ENCODE data around the gene EEFSEC.

EEFSEC gene

DNA sequence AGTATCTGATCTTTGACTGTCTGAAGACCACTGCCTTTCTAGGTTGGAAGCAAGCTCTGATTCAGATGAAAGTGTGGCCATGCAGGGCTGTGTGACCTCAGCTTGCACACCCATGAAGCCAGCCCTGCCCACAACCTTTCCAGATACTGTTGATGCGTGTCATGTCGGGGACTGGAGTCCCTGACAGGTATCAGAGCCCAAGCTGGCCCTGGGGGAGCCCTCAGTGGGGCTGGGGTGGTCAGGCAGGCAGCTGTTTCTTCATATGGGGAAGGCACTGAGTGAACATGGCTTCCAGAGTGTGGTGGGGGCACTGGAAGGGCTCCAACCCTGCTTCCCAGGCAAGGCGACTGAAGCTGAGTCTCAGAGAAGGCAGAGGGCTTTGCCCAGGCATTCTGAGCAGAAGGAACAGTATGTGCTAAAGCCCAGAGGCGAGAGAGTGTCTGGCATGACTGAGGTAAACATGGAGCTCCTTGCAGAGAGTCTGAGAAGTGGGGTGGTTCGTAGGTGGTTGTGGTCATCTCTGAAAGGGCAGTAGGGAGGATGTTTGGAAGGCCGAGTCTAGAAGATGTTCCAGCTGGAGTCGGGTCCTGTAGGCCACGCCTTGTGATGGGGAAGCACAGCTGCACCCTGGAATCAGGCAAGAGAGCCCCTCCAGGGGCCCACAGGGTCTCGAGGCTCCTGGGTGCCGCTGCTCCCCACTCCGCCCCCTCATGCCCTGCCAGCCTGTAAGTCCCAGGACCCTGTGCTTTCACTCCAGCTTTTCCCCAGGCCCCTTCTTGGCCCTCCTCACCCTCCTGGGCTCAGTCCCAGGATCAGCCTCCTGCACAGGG, 122.2 kb downstream of the EEFSEC start:
- no peak for DNase-seq

DNA sequence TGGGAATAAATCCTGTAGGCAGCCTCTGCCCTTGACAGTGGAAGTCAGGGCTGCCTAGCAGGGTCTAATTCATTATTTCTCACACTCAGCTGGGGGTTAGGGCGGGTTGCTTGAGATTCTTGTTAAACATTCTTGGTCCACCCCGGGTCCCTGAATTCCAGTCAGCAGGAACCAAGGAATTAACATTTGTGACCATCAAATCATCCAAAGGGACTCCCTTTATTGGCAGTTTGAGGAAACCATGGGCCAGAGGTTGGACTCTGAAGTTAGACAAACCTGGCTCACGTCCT, 122.8 kb downstream of the EEFSEC start:
- no peak for DNase-seq

DNA sequence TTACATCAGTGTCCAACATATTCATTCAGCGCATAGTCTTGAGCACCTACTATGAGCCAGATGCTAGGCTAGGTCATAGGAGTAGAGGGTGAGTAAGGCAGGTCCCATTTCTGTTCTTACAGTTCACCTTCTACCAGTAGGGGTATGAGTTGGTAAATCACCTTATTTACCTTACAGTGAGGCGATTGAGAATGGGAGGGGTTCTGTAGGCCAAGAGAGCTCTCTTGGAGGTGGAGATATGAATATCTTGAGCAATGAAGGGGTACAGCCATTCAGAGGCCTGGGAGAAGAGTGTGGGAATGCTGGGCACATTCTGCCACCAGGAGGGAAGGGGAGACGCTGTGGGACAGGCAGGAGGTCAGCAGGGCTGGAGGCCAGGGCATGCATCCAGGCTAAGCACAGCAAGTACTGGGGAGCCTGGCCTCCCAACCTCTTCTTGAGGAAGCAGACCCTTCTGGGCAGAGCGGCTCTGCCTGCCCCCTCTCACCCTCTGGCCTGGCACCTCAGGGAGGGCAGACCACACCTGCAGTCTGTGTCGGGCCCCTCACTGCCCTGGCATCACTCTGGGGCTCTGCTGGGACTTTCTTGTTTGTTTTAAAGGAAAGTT, 123.4 kb downstream of the EEFSEC start:
- DNase-seq: no peak

DNA sequence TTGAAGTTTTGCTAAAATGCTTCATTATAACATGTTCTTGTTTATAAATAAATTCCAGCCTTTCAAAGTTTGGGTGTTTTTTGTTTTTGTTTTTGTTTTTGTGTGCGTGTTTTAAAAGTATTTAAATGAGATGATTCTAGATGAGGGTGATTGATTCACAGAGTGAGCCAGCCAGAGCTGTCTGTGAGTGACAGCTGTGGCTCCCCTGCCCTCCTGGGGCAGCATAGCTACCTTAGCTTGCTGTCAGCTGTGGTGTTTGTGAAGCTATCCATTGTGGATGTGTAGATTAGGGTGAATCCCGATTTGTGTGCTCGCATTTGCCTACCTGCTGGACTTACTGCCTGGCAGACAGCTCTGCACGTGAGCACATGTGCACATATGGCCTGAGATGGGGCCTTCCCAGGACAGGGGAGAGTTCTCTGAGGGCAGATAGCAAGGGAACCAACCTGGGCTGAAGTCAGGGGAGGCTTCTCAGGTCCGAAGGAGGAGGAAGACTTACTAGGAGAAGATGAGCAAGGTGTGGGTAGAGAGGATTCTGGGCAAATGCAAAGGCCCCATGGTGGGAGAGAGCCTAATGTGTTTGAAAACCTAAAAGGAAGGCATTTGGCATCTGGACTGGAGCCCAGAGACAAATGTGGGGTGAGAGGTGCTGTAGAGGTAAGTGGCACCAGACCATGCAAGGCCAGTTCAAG, 124.2 kb downstream of the EEFSEC start:
- no peak for DNase-seq

DNA sequence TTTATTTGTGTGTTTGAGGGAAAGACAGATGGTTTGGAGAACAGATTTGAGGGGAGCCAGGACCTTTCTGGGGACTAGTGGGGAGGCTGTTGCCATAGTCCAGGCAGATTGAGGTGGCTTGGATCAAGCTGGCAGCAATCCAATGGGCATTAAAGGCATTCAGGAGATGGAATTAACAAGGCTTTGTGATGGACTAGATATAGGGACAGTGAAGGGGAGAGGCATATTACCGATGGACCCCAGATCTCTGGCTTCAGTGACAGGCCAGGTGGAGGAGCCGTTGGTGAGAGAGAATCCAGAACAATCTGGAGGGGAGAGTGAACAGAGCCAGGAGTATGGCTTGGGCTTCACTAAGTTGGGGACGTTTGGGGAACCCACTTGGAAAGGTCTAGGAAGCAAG, 124.8 kb downstream of the EEFSEC start:
- DNase-seq: no peak

DNA sequence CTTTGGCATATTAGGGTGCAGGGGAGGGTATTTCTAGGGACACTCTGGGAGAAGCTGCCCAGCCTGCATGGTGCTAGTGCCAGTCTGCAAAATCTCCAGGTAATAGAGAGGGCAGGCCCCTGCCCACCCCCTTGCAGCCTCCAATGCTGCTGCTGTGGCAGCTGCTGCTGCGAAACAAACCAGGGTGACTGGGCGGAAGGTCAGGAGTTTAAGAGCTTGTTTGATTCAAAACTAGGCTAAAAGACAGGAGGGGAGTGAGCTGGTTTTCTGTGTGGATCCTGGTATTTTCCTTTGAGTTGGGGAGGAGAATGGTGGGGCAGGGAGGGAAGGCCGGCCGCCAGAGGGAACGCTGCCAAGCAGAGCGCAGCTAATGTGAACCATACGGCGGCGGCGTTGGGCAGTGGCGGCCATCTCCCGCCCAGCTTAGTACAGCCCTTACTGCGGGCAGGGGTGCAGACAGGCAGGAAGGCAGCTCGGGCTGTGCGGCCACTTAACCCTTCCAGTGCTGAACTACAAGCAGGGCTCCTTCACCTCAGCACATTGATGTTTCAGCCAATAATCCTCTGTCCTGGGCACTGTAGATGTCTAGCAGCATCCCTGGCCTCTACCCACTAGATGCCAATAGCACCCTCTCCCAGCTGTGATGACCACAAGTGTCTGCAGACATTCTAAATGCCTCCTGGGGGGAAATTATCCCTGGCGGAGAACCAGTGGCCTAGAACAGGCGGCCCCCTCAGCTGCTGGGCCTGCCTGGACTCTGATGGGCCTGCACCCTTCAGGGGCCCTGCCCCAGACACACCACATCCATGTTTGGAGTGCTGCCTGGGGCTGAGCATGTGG, 125.7 kb downstream of the EEFSEC start:
- no peak for DNase-seq

DNA sequence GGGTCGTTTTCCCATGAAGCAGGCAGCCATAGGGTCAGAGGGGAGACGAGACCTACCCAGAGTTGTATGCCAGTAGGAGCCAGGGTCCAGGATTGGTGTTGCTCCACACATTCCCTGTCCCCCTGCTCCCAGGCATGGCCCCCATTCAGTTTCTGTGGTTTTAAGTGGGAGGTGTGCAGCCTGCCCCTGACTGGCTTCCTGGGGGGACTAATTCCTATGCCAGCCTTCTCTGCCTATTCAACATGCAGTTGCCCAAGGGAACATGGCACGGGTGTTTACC, 126.3 kb downstream of the EEFSEC start:
- DNase-seq: no peak

DNA sequence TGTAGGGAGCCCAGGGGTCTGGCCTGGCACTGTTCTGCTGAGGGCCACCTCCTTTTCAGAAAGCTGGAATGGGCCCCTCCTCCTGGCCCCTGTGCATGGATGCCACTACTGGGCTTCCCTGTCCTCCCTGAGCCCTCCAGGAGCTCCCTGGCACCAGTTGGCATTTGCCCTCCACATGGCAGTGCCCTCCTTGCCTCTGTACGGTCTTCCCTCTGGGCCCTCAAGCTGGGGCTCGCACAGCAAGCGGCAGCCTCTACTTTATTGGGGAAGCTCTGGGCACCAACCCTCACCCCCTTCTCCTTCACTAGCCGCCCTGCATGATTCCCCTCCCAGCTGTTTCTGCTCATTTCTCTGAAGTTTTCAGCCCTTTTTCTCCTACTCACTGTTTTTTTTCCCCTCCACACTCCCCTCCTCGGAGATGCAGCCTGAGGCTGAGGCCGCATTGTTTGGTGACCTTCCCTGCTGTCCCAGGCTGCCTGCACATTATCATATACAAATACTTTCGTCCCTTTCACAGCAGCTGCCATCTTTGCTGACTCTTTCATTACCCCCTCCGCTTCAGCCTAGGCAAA, 127.3 kb downstream of the EEFSEC start:
- no peak for DNase-seq

DNA sequence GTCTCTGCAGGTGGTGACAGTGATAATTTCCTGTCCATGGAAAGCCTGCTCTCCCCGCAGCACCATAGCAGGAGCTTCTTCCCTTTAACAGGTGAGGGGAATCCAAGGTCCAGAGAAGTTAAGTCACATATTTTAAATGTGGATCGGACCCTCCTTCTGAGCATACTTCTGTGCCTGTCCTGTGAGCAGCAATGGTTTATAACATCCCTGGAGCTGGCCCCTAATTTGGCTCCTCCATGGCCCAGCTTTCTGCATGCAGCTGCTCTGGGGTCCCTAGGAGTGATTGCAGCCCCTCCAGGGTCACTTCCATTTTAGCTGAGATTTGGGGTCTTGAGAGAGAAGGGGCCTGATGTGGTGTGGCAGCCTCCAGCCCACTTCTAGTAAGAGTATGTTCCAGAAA, 127.8 kb downstream of the EEFSEC start:
- DNase-seq: no peak

DNA sequence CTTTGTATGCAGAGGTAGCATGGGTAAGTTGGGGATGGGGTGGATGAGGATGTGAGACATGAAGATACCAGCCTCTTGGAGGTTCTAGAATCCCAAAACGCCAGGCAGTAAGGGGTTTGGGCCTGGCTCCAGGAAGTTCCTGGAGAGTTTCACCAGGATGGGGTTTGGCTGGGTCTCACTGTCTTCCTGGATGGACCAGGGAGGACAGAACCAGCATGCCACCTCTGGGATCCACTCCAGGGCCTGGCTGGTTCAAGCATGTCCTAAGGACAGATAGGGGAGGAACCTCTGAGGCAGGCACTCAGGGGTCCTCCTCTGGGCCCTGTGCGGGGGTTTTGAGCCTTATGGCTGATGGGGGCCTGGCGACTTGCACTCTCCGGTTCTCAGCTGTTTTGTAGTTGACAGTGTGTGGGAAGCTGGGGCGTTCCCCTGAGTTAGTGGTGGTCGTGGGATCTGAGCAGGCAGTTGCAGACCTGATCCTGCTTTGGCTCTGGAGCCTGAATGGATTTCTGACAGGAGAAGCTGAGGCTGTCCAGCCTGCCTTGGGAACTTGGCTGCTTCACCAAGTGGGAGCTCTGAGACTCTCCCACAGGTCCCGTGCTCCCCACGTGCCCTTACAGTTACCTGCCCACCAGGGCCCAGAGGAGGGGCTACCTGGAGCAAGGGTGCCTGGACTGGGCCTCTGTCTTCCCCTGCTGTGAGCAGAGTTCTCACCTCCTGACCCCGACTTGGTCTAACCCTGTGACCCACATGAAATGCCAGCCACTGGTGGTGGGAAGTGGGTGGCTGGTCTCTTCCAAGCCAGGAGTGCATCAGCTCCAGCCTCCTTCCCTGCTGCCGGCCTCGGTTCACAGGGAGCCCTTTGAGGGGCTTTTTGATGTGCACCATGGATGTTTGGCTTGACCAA, 128.4 kb downstream of the EEFSEC start:
- no peak for DNase-seq

DNA sequence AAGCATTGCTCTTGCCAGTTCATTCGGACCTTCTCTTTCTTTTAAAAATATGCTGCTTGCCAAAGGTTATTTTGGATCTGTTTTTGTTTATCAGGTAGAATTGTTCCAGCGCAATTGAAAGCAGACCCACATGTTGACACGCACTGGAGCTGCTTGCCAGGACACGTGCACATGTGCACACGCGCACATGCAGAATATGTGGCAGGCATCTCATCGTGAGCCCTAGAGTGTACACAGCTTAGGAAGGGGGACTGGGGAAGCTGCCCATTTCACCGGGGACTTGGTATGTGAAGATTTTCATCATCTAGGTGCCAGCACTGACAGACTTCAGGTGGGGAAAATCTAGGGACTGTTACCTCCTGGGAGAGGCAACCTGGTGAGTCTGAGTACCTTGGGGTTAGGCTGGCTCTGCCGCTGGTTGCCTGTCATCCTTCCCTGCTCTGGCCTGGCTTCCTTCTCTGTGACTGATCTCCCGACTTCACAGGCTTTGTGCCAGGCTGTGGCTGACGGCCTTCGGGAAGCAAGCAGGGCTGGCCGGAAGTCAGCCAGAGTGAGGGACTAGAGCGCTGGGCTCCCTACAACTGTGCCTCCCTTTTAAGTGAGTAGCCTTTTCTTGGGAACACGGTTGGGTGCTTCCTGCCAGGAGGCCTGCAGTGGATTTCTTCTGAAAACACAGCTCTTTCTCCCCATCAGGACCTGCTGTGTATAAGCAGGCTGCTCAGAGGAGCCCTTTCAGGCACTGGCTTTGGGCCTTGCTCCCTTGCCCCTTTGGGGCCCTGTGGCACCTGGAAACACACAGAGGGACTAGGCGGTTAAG, 129.3 kb downstream of the EEFSEC start:
- DNase-seq: no peak

DNA sequence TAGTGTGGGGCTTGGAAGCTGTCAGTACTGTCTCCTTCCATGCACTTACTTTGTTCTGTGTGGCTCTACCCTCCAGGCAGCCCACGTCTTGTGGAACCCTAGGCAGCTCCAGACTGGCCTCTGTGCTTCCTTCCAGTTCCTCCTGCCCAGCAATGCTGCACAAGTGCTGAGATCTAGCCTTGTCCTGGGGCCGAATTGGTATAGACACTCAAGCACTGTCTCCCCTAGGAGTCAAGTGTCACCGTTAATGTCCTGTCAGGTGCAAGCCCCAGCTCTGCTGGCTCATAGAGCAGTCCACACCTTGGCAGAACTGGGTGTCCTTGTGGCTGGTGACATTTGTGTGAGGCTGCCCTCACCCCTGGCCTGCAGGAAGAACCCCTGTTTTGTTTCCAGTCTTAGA, 130.1 kb downstream of the EEFSEC start:
- DNase-seq: no peak

DNA sequence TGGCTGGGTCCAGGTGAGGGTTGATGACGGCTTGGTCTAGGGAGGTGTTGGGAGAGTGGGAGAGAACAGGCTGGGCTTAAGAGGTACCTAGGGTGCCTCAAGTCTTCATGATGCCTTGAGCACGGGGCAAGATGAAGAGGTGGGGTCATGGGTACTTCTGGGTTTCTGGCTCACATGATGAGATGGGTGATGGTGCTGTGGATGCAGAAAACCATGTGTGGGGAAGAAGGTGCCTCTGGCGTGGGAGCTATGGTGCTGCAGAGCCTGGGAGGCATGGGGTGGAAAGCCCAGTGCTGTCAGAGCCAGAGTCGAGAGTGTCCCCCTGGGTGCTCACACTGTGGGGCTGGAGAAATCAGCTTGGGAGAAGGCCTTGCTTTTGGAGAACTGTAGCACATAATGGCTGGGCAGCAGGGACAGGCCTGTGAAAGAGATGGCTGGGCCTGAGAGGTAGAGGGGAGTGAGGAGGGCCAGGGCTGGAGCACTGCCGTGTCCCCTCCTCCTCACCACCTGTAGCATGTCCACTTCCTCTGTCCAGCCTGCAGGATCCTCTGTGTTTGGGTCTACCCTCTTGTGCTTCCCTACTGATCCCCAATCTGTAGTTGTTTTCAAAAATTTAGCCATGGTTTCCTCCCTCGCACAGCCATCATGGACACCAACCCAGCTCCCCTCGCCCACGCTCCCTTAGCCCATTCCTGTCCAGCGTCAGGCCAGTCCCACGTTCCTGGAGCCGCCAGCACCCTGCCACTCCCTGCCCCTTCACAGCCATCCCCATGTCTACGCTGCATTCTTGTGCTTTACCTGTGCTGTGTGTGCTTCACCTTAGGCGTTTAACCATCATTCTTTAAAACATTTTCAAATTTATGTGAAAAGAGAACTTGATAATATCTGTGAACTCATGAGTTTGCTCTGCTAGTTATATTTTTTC, 132.0 kb downstream of the EEFSEC start:
- DNase-seq: no peak

DNA sequence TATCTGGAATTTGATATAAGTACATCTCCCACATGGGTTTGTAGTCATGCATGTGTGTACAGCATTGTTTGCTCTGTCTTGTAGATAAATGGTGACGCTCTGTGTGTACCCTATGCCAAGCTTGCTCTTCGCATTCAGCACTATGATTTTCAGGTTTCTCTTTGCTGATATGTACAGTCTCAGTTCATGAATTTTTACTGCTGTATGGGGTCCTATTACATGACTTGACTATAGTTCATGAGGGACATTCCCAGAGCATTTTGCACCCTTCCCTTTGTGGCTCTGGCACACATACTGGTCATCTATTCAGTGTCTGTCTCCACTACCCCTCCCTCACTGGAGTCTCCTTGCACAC, 132.7 kb downstream of the EEFSEC start:
- DNase-seq: no peak

DNA sequence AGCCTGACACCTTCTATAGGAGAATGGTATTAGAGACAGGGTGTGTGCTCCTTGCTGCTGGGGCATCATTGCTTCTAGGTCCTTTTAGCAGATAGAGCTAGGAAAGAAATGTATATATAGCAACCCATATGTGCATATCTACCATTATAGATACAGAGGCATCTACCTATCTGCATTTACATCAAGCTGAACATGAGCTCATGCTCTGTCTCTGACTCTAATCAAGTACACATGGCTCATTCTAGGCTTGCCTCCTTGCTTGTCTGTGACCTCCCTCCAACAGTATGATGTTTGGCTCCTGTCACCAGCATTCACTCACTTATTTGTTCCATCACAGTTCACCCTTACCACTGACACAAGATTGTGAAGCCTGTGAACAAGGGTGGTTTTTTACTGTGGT, 133.4 kb downstream of the EEFSEC start:
- no peak for DNase-seq

DNA sequence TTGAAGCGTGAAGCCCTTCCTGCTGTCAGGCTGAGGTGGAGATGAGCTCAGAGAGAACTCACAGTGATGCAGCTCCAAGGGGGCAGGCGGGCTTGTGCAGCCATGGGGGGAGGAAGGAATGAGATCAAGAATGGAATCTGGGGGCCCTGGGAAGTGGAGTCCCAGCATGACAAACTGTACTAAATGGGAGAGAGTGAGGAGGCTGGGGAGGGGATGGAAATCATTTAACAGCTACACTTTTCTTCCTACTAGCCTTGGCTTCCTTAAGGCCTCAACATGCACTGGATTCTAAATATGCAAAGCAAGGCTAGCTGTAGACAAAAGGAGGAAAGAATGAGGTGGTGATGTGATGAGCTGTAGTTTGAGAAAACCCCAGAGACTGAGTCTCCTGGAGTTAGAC, 133.9 kb downstream of the EEFSEC start:
- DNase-seq: no peak

DNA sequence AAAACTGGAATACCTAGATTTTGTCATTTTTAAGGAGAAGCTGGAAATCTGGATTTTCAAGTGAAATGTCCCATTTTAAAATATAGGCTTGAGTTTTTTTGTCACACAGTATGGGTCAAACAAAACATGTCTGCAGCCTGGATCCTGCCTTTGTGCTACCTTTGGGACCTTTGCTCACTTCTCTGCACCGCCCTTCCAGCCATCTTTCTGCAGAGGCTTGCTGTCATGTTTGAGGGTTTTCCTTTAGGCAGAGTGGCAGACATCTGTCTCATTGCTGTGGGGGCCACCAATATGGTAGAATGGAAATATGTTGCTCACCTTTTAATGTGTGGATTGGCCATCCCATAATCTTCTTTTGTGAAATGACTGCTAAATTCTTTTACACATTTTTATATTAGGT, 136.3 kb downstream of the EEFSEC start:
- no peak for DNase-seq

DNA sequence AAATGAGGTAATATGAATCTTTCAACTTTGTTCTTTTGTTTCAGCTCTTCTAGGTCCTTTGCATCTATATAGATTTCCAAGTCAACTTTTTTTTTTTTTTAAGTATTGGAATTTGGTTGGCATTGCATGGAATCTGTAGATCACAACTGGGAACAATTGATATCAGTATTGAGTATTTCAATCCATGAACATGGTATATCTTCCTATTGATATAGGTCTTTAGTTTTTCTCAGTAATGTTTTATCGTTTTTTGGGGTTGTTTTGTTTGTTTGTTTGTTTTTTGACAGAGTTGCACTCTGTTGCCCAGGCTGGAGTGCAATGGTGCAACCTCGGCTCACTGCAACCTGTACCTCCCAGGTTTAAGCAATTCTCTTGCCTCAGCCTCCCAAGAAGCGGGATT, 137.2 kb downstream of the EEFSEC start:
- DNase-seq: no peak

DNA sequence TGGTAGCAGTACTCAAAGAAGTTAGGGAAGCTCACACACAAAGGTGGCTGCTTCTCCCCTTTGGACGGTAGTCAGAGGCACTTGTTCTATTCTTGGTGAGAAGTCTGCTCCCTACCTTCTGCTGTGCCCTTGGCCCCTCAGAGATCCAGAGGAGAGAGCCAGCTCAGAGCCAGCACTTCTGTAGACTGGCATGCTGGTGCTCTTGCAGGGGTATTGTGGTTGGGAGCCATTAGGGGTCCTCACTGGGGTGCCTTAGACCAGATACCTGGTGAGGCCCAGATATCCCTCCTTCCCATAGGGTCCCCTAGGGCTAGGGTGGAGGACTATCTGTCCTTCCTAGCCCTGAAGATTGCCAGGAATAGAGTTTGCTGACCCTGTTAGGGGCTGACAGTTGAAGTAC, 140.6 kb downstream of the EEFSEC start:
- DNase-seq: no peak

DNA sequence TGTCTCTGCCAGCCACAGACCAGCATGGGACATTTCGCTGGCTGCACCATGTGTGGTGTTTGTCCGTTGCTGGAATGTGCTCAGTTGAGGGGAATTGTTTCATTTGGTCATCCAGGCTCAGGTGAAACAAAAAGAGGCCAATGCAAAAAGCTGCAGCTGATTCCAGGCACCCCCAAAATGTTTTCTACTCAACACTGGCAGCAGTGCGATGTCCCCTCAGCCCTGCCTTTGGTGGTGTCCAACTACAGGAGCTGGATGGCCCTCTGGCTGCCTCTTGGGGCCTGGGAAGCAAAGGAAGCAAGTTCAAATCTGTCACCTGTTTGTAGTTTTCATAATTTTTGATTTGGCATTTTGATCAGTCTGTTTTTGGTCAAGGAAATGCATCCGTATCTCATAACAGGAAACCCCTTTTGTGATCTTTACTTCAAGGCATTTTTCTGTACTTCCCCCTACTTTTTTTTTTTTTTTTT, 141.8 kb downstream of the EEFSEC start:
- no peak for DNase-seq

All from T-helper 9 cell (primary cell).